Measurements from ENCODE around the gene NEK9. TPM values are rescaled to one million over a fixed set of nuclear protein-coding genes. Genes with fewer than 3 reads are reported as not detected.

NEK9 gene
- total and polyA plus RNA-seq, 2 experiments from 2014 or later, result 16.3 to 31.1 TPM

- Mint-ChIP-seq H3K27ac (peak overlapping the region; percentile 45; the same call in 1 of the 2 replicates), H3K4me3 (no peak overlapping the region), H3K4me1 (peaks cover 22% of the 10 kb centered on the region; the same call in 2 of the 3 replicates), H3K9me3 (no peaks in the 10 kb centered on the region), H3K36me3 (ENCODE audit: low read depth) (no peaks in the 10 kb centered on the region), H3K27me3 (ENCODE audit: insufficient read depth, low read depth, poor library complexity) (peaks cover 2% of the 10 kb centered on the region)
- TF ChIP-seq POLR2AphosphoS5 (IDR thresholded peaks at IDR 0.05; ENCODE audit: low read depth) (no peak), ETS1 (IDR thresholded peaks at IDR 0.05) (no peak), EZH2phosphoT487 (IDR thresholded peaks at IDR 0.05; ENCODE audit: unreplicated experiment) (no peak), REST (IDR thresholded peaks at IDR 0.05; ENCODE audit: unreplicated experiment) (no peak), ZNF114 (CRISPR knock-in tag; IDR thresholded peaks at IDR 0.05) (no peak), ZNF462 (CRISPR knock-in tag; IDR thresholded peaks at IDR 0.05) (no peak), NANOG (IDR thresholded peaks at IDR 0.05; ENCODE audit: borderline replicate concordance) (no peak)
- Histone ChIP-seq H3K27me3 (ENCODE audit: insufficient read depth) (no peaks in the 10 kb centered on the region), H3F3A (replicated peaks; ENCODE audit: low read depth) (no peaks in the 10 kb centered on the region), H3K27ac (ENCODE audit: low read depth) (no peak overlapping the region; the same call in 1 of the 2 replicates), H3K4me1 (ENCODE audit: insufficient read depth) (0 out of 2 replicates have a peak, but pooled peaks cover 2% of the 10 kb centered on the region), H3K79me2 (replicated peaks; ENCODE audit: insufficient read depth) (peaks cover 91% of the 10 kb centered on the region), H3K4me2 (no peak overlapping the region), H2AFZ (no peak overlapping the region), H3K4me3 (no peak overlapping the region), H4K20me1 (replicated peaks; ENCODE audit: insufficient read depth) (peaks cover 21% of the 10 kb centered on the region; the same call in 1 of the 2 replicates), H3K9me2 (ENCODE audit: insufficient read depth) (no peaks in the 10 kb centered on the region), H3K36me3 (ENCODE audit: insufficient read depth) (no peaks in the 10 kb centered on the region)
- DNase-seq (ENCODE audit: low spot score) (no peak), ATAC-seq (no peak)
Measured at GRCh38 chr14:75158843-75159614, 32.2 kb upstream of the NEK9 start.
